Measurements from ENCODE around the gene SLC35F4.

The SLC35F4 gene

DNA sequence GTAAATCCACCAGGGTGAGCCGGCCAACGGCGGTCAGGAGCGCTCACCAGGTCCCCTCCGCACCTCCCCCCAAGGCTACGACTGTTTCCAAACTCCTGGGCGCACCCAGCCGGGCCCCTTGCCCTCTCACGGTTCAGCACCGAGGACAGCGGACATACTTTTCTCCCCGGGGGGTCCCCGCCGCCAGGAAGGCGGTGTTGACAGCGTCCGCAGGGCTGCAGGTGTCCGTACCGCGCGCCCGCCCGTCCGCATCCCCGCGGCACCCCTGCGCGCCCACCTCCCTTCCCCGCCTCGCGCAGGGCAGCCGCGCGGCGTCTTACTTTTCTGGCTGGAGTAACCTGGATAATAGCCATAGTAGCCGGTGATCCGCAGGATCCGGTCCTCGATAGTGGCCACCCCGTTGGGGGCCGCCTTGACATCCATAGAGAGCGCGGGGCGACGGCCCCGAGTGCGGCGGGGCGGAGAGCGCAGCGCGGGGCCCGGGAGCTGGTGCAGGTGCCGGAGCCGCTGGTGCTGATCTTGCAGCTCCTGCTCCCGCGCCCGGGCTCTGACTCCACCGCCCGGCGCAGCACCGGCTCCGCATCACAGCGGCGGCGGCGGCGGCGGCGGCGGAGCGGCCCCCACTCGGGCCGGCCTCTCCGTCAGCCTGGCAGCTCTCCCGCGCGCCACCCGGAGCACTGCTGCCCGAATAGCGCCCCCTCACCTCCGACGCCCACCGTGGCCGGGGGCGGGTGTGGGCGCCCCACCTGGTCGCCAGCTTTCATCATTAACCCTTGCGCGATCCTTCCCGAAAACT is at the start of gene SLC35F4:
SLC35F4 (minus strand) TSS at position 690 of the 796 bp plus-strand sequence.
- peak within 1 kb of the TSS in 1 of 2 donors; percentile 47 for H3K4me3 ChIP-seq (ENCODE audit: low read length in 2 of 2)
- H3K36me3 ChIP-seq (ENCODE audit: control insufficient read depth in 2 of 2, insufficient read depth in 2 of 2, low read length in 2 of 2), result no peaks in the 10 kb centered on the region
- peaks cover 16 to 23% of the 10 kb centered on the region in 2 donors for H3K27me3 ChIP-seq (ENCODE audit: control insufficient read depth in 1 of 2, insufficient read depth in 2 of 2, low read length in 2 of 2)
- H3K27ac ChIP-seq (ENCODE audit: low read length), result no peak within 1 kb of the TSS
- peaks cover 6% of the 10 kb centered on the region for H3K4me1 ChIP-seq (ENCODE audit: control insufficient read depth, insufficient read depth, low read length)
- H3K9ac ChIP-seq (ENCODE audit: low read length in 2 of 2), result no peak within 1 kb of the TSS
- H3K9me3 ChIP-seq (ENCODE audit: control insufficient read depth in 2 of 2, low read length in 2 of 2), result no peaks in the 10 kb centered on the region

DNA sequence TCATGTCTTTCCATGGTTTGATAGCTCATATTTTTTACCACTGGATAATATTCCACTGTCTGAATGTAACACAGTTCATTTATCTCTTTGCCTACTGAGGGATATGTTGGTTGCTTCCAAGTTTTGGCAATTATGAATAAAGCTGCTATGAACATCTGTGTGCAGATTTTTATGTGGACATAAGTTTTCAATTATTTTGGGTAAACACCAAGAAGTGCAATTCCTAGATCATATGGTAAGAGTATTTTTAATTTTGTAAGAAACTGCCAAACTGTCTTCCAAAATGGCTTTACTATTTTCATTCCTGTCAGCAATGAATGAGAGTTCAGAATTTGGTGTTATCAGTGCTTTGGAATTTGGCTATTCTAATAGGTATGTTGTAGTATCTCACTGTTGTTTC is 43.7 kb upstream of the SLC35F4 start:
- Histone ChIP-seq H3K27me3 (ENCODE audit: control insufficient read depth in 1 of 2, insufficient read depth in 2 of 2, low read length in 2 of 2) (no peaks in the 10 kb centered on the region), H3K4me3 (ENCODE audit: low read length in 2 of 2) (no peak overlapping the region), H3K9me3 (ENCODE audit: control insufficient read depth in 2 of 2, low read length in 2 of 2) (no peaks in the 10 kb centered on the region), H3K27ac (ENCODE audit: low read length) (no peak overlapping the region), H3K9ac (ENCODE audit: low read length in 2 of 2) (no peak overlapping the region), H3K4me1 (ENCODE audit: control insufficient read depth, insufficient read depth, low read length) (no peaks in the 10 kb centered on the region), H3K36me3 (ENCODE audit: control insufficient read depth in 2 of 2, insufficient read depth in 2 of 2, low read length in 2 of 2) (no peaks in the 10 kb centered on the region)

DNA sequence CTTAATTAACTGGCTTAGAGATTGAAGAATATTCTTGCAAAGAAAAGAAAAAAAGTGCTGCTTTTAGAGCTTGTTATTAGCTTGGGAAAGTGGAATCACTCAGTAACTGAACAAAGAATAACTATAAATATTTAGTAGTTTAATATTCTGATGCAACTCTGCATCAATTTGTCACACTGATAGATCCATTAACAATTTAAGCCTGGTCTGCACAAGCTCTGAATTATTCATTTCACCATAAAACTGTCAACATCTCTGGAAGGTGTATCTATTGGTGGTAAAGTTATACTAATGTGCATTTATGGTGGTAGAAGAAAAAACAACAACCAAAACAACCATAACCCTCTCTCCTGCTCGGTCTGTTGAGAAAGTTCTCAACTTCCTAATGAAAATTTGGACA is 38.1 kb upstream of the SLC35F4 start:
- H3K36me3 ChIP-seq (ENCODE audit: control insufficient read depth in 2 of 2, insufficient read depth in 2 of 2, low read length in 2 of 2), result no peaks in the 10 kb centered on the region
- no peaks in the 10 kb centered on the region for H3K4me1 ChIP-seq (ENCODE audit: control insufficient read depth, insufficient read depth, low read length)
- H3K9me3 ChIP-seq (ENCODE audit: control insufficient read depth in 2 of 2, low read length in 2 of 2), result no peaks in the 10 kb centered on the region
- no peak overlapping the region for H3K27ac ChIP-seq (ENCODE audit: low read length)
- no peaks in the 10 kb centered on the region for H3K27me3 ChIP-seq (ENCODE audit: control insufficient read depth in 1 of 2, insufficient read depth in 2 of 2, low read length in 2 of 2)
- no peak overlapping the region for H3K4me3 ChIP-seq (ENCODE audit: low read length in 2 of 2)
- no peak overlapping the region for H3K9ac ChIP-seq (ENCODE audit: low read length in 2 of 2)

DNA sequence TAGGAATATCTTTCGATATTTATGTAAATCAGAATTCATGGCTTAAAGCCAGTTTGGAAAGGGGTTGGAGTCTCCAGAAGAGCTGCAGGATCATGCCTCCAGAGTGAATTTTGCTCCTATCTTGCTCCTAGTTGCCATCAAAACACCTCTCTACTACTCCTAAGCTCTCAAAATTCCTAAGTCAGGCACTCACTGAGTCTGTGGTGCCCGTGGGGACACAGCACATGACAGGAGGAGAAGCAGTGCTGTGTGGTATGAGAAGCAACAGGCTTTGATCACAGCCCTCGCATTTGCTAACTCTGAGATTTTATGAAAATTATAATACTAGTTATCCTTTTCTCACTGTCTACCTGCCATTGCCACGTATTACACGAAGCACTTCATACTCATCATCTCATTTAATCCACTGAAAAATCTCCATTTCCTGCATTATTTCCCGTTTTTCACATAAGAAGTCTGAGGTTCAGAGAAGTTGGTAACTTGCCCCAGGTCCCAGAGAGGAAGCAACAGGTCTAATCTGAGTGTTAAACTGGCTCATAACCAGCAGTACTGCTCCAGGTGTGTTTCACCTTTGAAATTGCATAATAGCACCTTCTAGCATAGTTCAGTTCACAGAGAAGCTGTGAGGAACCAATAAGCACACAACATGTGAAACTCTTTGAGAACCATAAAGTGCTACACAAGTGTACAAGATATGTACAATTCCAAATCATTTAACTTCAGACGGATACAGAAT is 33.1 kb upstream of the SLC35F4 start:
- Histone ChIP-seq H3K4me1 (ENCODE audit: control insufficient read depth, insufficient read depth, low read length) (no peaks in the 10 kb centered on the region), H3K36me3 (ENCODE audit: control insufficient read depth in 2 of 2, insufficient read depth in 2 of 2, low read length in 2 of 2) (no peaks in the 10 kb centered on the region), H3K9me3 (ENCODE audit: control insufficient read depth in 2 of 2, low read length in 2 of 2) (no peaks in the 10 kb centered on the region), H3K9ac (ENCODE audit: low read length in 2 of 2) (no peak overlapping the region), H3K27me3 (ENCODE audit: control insufficient read depth in 1 of 2, insufficient read depth in 2 of 2, low read length in 2 of 2) (no peaks in the 10 kb centered on the region), H3K27ac (ENCODE audit: low read length) (no peak overlapping the region), H3K4me3 (ENCODE audit: low read length in 2 of 2) (no peak overlapping the region)

- no peak overlapping the region for H3K4me3 ChIP-seq (ENCODE audit: low read length in 2 of 2)
- no peak overlapping the region for H3K27ac ChIP-seq (ENCODE audit: low read length)
- no peaks in the 10 kb centered on the region for H3K36me3 ChIP-seq (ENCODE audit: control insufficient read depth in 2 of 2, insufficient read depth in 2 of 2, low read length in 2 of 2)
- H3K9me3 ChIP-seq (ENCODE audit: control insufficient read depth in 2 of 2, low read length in 2 of 2), result no peaks in the 10 kb centered on the region
- no peaks in the 10 kb centered on the region for H3K27me3 ChIP-seq (ENCODE audit: control insufficient read depth in 1 of 2, insufficient read depth in 2 of 2, low read length in 2 of 2)
- no peaks in the 10 kb centered on the region for H3K4me1 ChIP-seq (ENCODE audit: control insufficient read depth, insufficient read depth, low read length)
- no peak overlapping the region for H3K9ac ChIP-seq (ENCODE audit: low read length in 2 of 2)
These were observed 31.4 kb upstream of the SLC35F4 start for GRCh38 chr14:57897144-57897748.

GRCh38 chr14:57889245-57889644 is 23.4 kb upstream of the SLC35F4 start:
- H3K27me3 ChIP-seq (ENCODE audit: control insufficient read depth in 1 of 2, insufficient read depth in 2 of 2, low read length in 2 of 2), result no peaks in the 10 kb centered on the region
- H3K4me1 ChIP-seq (ENCODE audit: control insufficient read depth, insufficient read depth, low read length), result peaks cover 4% of the 10 kb centered on the region
- no peaks in the 10 kb centered on the region for H3K36me3 ChIP-seq (ENCODE audit: control insufficient read depth in 2 of 2, insufficient read depth in 2 of 2, low read length in 2 of 2)
- no peak overlapping the region for H3K4me3 ChIP-seq (ENCODE audit: low read length in 2 of 2)
- H3K9me3 ChIP-seq (ENCODE audit: control insufficient read depth in 2 of 2, low read length in 2 of 2), result no peaks in the 10 kb centered on the region
- H3K27ac ChIP-seq (ENCODE audit: low read length), result no peak overlapping the region
- H3K9ac ChIP-seq (ENCODE audit: low read length in 2 of 2), result no peak overlapping the region

DNA sequence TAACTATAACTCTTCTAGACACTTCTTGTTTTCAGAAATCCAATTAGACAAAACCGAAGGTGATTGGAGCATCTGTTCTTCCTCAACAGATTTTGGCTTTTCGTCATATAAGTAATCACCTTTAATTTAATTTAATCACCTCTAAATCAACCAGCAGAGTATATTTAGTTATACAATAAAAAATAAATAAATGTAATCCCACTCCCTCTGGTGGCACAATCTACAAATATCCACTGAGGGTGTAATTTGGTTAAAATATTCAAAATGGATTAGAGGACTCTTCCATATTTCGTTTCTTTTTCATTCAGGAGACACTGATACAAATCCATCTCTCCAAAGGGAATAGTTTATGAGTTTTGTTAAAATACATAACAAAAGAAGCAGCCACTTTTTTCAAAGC is 18.3 kb upstream of the SLC35F4 start:
- no peaks in the 10 kb centered on the region for H3K27me3 ChIP-seq (ENCODE audit: control insufficient read depth in 1 of 2, insufficient read depth in 2 of 2, low read length in 2 of 2)
- no peak overlapping the region for H3K27ac ChIP-seq (ENCODE audit: low read length)
- H3K4me1 ChIP-seq (ENCODE audit: control insufficient read depth, insufficient read depth, low read length), result peaks cover 2% of the 10 kb centered on the region
- H3K9ac ChIP-seq (ENCODE audit: low read length in 2 of 2), result no peak overlapping the region
- no peaks in the 10 kb centered on the region for H3K36me3 ChIP-seq (ENCODE audit: control insufficient read depth in 2 of 2, insufficient read depth in 2 of 2, low read length in 2 of 2)
- H3K9me3 ChIP-seq (ENCODE audit: control insufficient read depth in 2 of 2, low read length in 2 of 2), result peaks cover 0 to 1% of the 10 kb centered on the region in 2 donors
- H3K4me3 ChIP-seq (ENCODE audit: low read length in 2 of 2), result no peak overlapping the region

DNA sequence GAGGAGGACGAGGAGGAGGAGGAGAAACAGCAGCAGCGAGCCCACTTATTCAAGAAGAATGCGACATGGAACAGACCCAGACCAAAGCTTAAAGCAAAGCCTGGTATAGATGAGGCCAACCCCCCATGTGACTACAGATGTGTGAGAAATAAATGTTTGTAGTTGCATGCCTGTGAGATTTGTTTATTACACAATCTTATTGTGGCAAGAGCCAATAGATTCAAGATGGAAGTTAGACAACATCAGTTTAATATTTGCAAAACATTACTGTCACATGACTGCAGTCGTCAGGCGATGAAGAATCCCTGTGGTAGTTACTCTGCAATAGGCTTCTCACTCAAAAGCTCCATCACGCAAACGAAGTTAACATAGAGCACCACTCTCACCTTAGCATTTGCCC is 17.2 kb upstream of the SLC35F4 start:
- H3K4me1 ChIP-seq (ENCODE audit: control insufficient read depth, insufficient read depth, low read length), result no peaks in the 10 kb centered on the region
- no peaks in the 10 kb centered on the region for H3K27me3 ChIP-seq (ENCODE audit: control insufficient read depth in 1 of 2, insufficient read depth in 2 of 2, low read length in 2 of 2)
- no peak overlapping the region for H3K4me3 ChIP-seq (ENCODE audit: low read length in 2 of 2)
- peaks cover 0 to 7% of the 10 kb centered on the region in 2 donors for H3K9me3 ChIP-seq (ENCODE audit: control insufficient read depth in 2 of 2, low read length in 2 of 2)
- H3K36me3 ChIP-seq (ENCODE audit: control insufficient read depth in 2 of 2, insufficient read depth in 2 of 2, low read length in 2 of 2), result no peaks in the 10 kb centered on the region
- no peak overlapping the region for H3K9ac ChIP-seq (ENCODE audit: low read length in 2 of 2)
- no peak overlapping the region for H3K27ac ChIP-seq (ENCODE audit: low read length)

GRCh38 chr14:57879516-57879915 is 13.6 kb upstream of the SLC35F4 start:
- no peaks in the 10 kb centered on the region for H3K27me3 ChIP-seq (ENCODE audit: control insufficient read depth in 1 of 2, insufficient read depth in 2 of 2, low read length in 2 of 2)
- no peaks in the 10 kb centered on the region for H3K4me1 ChIP-seq (ENCODE audit: control insufficient read depth, insufficient read depth, low read length)
- no peaks in the 10 kb centered on the region for H3K36me3 ChIP-seq (ENCODE audit: control insufficient read depth in 2 of 2, insufficient read depth in 2 of 2, low read length in 2 of 2)
- H3K27ac ChIP-seq (ENCODE audit: low read length), result no peak overlapping the region
- H3K4me3 ChIP-seq (ENCODE audit: low read length in 2 of 2), result no peak overlapping the region
- peaks cover 0 to 7% of the 10 kb centered on the region in 2 donors for H3K9me3 ChIP-seq (ENCODE audit: control insufficient read depth in 2 of 2, low read length in 2 of 2)
- no peak overlapping the region for H3K9ac ChIP-seq (ENCODE audit: low read length in 2 of 2)

DNA sequence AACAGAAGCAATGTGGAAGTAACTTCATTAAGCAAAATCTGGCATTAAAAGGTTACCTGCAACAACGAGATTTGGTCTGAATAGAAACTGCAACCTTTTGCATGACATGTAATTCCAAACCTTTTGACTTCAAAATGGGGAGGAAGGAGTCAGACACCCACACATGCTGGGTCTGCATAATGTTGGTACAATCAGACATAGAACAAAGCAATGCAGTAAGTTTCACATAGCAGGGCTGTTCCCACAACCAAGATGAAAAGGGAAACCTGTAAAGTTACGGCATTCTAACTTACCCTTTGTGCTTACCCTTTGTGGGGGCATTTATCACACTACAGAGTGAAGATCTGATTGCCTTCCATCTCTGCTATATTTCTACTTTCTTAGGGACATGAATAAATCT is 10.1 kb upstream of the SLC35F4 start:
- H3K4me1 ChIP-seq (ENCODE audit: control insufficient read depth, insufficient read depth, low read length), result no peaks in the 10 kb centered on the region
- peaks cover 0 to 7% of the 10 kb centered on the region in 2 donors for H3K9me3 ChIP-seq (ENCODE audit: control insufficient read depth in 2 of 2, low read length in 2 of 2)
- no peak overlapping the region for H3K9ac ChIP-seq (ENCODE audit: low read length in 2 of 2)
- no peak overlapping the region for H3K4me3 ChIP-seq (ENCODE audit: low read length in 2 of 2)
- no peaks in the 10 kb centered on the region for H3K36me3 ChIP-seq (ENCODE audit: control insufficient read depth in 2 of 2, insufficient read depth in 2 of 2, low read length in 2 of 2)
- H3K27me3 ChIP-seq (ENCODE audit: control insufficient read depth in 1 of 2, insufficient read depth in 2 of 2, low read length in 2 of 2), result no peaks in the 10 kb centered on the region
- H3K27ac ChIP-seq (ENCODE audit: low read length), result no peak overlapping the region
